ENCODE data around the gene PRKCB. TPM values are rescaled to one million over a fixed set of nuclear protein-coding genes. Genes with fewer than 3 reads are reported as not detected.

The PRKCB gene
- total and polyA plus RNA-seq, 9 donors: 0.38 to 5.0 (median 1.2) TPM

DNA sequence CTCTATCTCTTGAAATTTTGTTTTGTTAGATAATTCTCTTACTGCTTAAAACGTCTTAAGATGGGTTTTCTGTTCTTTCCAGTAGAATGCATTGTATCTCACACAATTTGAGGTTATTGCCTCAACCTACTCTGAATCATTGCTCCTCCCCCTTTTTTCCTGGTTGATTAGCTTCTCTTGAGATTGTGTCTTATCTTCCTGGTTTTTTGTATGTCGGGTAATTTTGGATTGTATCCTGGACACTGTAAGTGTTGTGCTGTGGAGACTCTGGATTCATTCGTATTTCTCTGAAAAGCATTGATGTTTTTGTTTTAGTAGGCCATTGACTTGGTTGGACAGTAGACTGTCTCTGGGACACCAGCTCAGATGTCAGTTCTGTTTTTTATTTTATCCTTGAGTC, 26.1 kb downstream of the PRKCB start:
- intact Hi-C loops (cut with DNase I): no loop called here
- Histone ChIP-seq H3K27me3 (no peaks in the 10 kb centered on the region), H3K4me3 (no peak overlapping the region), H3K27ac (no peak overlapping the region), H3K4me1 (ENCODE audit: insufficient read depth) (no peaks in the 10 kb centered on the region), H3K36me3 (no peaks in the 10 kb centered on the region), H3K9me3 (no peaks in the 10 kb centered on the region)
- 62 to 78% (median 71%) methylated on average over 3 of the region's 3 CpGs for WGBS, 3 donors
- DNase-seq: no peak
- TF ChIP-seq, protein P1, sequence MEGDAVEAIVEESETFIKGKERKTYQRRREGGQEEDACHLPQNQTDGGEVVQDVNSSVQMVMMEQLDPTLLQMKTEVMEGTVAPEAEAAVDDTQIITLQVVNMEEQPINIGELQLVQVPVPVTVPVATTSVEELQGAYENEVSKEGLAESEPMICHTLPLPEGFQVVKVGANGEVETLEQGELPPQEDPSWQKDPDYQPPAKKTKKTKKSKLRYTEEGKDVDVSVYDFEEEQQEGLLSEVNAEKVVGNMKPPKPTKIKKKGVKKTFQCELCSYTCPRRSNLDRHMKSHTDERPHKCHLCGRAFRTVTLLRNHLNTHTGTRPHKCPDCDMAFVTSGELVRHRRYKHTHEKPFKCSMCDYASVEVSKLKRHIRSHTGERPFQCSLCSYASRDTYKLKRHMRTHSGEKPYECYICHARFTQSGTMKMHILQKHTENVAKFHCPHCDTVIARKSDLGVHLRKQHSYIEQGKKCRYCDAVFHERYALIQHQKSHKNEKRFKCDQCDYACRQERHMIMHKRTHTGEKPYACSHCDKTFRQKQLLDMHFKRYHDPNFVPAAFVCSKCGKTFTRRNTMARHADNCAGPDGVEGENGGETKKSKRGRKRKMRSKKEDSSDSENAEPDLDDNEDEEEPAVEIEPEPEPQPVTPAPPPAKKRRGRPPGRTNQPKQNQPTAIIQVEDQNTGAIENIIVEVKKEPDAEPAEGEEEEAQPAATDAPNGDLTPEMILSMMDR (IDR thresholded peaks at IDR 0.05): no peak
- TF ChIP-seq POLR2A (IDR thresholded peaks at IDR 0.05) (no peak), EP300 (IDR thresholded peaks at IDR 0.05) (no peak)

DNA sequence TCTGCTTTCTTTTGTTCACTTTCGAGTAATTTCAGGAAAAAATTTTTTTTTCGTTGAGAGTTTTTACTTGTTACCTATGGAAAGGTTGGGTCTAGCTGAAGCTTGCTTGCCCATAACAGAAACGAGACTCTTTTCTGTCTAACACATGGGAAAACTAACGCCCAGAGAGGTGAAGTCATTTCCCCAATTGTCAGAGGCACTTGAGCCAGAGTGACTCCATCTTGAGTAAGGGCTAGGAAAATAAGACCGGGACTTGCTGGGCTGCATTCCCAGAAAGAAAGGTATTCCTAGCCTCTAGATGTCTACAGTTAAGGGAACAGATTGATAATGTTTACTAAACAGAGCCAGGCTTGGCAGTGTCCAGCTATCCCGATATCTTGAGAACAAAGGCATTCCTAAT, 26.8 kb downstream of the PRKCB start:
- Histone ChIP-seq H3K27ac (no peak overlapping the region), H3K4me1 (ENCODE audit: insufficient read depth) (no peaks in the 10 kb centered on the region), H3K4me3 (no peak overlapping the region), H3K9me3 (no peaks in the 10 kb centered on the region), H3K27me3 (no peaks in the 10 kb centered on the region), H3K36me3 (no peaks in the 10 kb centered on the region)
- intact Hi-C loops (cut with DNase I): no loop called here
- TF ChIP-seq POLR2A (IDR thresholded peaks at IDR 0.05) (no peak), EP300 (IDR thresholded peaks at IDR 0.05) (no peak)
- TF ChIP-seq, protein P1 (IDR thresholded peaks at IDR 0.05): no peak
- DNase-seq: no peak
- 58 to 66% (median 61%) methylated on average over 6 of the region's 6 CpGs for WGBS, 3 donors

DNA sequence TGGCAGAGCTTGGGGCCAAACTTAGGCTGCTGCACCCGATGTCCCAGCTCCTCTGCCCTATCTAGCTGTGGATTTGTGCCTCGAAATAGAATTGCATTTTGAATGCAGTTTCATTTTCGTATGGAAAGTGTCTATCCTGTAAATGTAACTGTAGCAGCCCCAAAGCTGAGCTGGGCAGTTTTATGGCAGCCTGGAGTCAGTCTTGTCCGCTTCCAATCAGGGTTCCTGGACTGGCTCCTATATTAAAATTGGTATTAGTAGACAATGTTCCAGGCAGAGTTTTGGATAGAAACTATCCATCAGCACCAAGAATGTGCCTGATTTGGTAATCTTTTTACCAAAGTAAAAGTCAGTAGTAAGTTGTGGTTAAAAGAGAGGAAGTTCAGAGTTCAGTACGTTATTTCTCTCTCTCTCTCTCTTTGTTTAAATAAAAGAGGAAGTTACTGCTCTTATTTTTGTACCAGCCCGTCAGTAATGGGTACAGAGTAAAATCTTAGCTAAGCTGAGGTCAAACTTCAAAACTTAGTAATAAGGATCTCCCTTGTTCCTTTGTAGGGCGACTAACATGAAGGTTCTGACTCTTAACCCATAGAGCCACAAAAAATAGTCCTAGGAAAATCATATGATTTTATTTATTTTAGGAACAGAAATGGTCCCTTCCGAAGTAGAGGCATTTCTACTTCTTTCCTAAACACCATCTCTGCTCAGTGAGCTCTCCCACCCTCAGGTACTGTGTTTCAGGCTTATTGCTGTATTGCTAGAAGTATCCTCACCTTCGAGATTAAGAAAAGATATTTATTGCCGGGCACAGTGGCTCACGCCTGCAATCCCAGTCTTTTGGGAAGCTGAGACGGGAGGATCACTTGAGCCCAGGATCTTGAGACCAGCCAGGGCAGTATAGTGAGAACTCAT, 28.0 kb downstream of the PRKCB start:
- Histone ChIP-seq H3K27me3 (no peaks in the 10 kb centered on the region), H3K27ac (no peak overlapping the region), H3K4me1 (ENCODE audit: insufficient read depth) (no peaks in the 10 kb centered on the region), H3K9me3 (no peaks in the 10 kb centered on the region), H3K36me3 (no peaks in the 10 kb centered on the region), H3K4me3 (no peak overlapping the region)
- TF ChIP-seq EP300 (IDR thresholded peaks at IDR 0.05) (no peak), POLR2A (IDR thresholded peaks at IDR 0.05) (no peak)
- TF ChIP-seq, protein P1 (IDR thresholded peaks at IDR 0.05): no peak
- intact Hi-C loops (cut with DNase I): no loop called here
- DNase-seq: no peak
- 45 to 56% (median 55%) methylated on average over 12 of the region's 12 CpGs for WGBS, 3 donors

- whole genome bisulfite sequencing, 3 donors: 20 to 23% (median 22%) methylated on average over 2 of the region's 2 CpGs
- DNase-seq: no peak
- Histone ChIP-seq H3K27me3 (no peaks in the 10 kb centered on the region), H3K4me3 (no peak overlapping the region), H3K27ac (no peak overlapping the region), H3K9me3 (no peaks in the 10 kb centered on the region), H3K36me3 (no peaks in the 10 kb centered on the region), H3K4me1 (ENCODE audit: insufficient read depth) (no peaks in the 10 kb centered on the region)
- intact Hi-C loops (cut with DNase I): no loop called here
- TF ChIP-seq, protein P1 (IDR thresholded peaks at IDR 0.05): no peak
- TF ChIP-seq POLR2A (IDR thresholded peaks at IDR 0.05) (no peak), EP300 (IDR thresholded peaks at IDR 0.05) (no peak)
Observed at GRCh38 chr16:23865853-23866252, 30.1 kb downstream of the PRKCB start.

All from ovary (tissue), 9 donors.